Myocyte (in vitro differentiated cells): ENCODE data around the gene RALA. TPM values are rescaled to one million over a fixed set of nuclear protein-coding genes. Genes with fewer than 3 reads are reported as not detected.
A peak's percentile ranks its signal among the peaks of the same experiment; 100 is the strongest.
"Not testable (repeated sequence)": the region's sequence is repeated elsewhere in the genome, so short reads cannot be mapped to it uniquely, and the experiment has no call there.

Experiments
- DNase-seq: peaks from one replicate; pipeline ENCODE4 v3.0.0-alpha.2; 2012; ENCODE audit warnings: low read depth
- total RNA-seq: library from RNA; depleted of rRNA; stranded (reverse); fragments of >200 nt; gene quantifications from 2 replicates; pipeline ENCODE4 v1.2.3, GENCODE V29; 2014

RALA gene
- total RNA-seq, 1 donor from 2014 or later: 17.3 TPM

DNA sequence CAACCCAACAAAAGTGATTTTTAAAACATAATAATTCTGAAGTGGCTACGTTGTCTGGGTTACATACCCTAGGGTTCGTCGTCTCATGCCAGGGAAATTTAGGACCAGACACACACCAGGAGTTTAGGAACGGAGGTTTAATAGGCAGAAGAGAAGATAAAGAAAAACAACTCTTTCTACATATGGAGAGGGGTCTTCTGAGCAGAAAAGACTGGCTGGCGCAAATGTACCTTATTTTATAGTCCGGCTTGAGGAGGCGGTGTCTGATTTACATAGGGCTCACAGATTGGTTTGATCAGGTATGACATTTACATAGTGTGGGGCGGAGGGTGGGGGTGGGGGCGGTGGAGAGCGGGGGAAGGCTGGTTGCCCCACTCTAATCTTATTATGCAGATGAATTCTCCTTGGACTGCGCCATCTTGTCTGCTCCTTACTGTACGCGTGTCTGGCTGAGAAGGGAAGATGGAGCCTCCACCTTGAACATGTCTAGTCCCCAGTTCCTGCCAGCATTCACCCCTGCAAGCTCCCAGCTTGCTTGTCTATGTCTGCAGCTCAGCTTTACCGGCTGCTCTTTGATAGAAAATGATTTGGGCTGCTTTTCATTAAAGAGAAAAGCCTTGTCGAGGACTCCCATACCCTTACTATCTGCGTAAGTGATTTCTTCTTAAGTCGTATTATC, 98.7 kb downstream of the RALA start:
- DNase-seq: no peak

DNA sequence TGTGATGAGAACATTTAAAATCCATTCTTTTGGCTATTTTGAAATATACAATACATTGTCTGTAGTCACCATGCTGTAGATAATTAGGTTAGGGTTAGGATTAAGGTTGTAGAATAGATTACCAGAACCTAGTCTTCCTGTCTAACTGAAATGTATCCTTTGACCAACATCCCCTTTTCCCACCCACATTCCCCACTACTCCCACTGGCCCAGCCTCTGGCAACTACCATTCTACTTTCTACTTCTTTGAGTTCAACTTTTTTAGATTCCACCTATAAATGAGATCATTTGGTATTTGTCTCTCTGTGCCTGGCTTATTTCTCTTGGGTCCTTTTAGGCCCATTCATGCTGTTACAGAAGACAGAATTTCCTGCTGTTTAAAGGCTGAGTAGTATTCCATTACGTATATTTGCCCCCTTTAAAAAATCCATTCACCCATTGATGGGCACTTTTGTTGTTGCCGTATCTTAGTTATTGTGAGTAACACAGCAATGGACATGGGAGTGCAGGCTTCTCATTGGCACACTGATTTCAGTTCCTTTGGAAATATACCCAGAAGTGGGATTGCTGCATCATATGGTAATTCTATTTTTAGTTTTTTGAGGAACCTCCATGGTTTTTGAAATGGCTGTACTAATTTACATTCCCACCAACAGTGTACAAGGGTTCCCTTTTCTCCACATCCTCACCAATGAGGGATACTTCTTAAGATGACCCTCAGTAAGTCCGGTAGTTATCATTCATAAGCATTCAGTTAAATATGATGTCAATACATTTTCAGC, 104.0 kb downstream of the RALA start:
- no peak for DNase-seq

GRCh38 chr7:39732837-39733804, 109.7 kb downstream of the RALA start:
- peak; percentile 98 for DNase-seq

GRCh38 chr7:39733881-39734632, 110.7 kb downstream of the RALA start:
- DNase-seq: no peak

DNA sequence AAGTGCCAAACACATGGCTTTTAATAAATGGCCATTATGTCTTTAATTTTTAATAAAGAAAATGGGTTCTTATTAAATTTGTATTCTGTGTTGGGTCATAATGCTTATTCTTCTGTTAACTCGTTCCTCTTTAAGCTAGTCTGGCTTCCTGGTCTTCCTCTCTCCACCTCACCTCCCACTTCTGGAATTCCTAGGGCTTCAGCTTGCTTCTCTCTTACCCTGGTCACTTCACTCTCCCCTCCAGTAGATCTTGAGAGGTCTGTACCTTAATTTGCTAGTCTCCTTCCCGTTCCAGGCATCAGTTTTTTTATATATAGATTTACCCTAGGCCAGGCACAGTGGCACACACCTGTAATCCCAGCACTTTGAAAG, 111.2 kb downstream of the RALA start:
- no peak for DNase-seq

DNA sequence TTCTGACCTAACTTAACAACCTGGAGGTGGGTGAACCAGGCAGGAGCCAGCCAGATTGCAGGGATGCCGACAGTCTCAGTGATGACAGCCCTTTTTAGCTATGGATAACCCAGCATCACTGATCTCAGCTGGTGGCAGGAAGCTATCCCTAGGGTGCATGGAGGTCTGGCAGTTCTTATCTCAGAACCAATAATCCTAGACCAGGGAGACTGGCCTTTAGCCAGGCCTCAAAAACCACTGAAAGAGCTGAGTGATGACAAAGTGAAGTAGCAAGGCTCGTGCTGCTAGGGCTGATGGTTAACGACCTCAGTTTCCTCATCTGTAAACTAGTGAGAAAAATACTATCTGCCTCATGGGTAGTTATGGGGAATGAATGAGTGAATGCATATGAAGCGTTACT, 112.5 kb downstream of the RALA start:
- peak; percentile 46 for DNase-seq

GRCh38 chr7:39741942-39742623, 118.7 kb downstream of the RALA start:
- peak; percentile 60 for DNase-seq

DNA sequence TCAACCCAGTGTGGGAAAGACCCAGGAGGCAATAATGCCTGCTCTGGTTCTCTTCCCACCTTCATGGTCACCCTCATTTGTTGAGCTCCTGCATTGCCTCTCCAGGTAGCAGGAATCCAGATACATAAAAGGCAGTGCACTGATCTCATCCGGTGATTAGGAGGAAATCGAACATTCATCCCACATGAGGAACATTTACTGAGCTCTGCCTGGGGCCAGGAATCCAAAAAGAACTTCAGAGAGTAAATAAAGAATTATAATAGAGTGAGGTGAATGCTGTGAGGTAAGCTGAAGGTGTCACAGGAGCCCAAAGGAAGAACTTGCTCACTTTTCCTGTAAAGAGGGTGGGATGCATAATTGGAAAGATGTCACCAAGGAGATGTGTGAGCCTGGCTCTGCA, 121.2 kb downstream of the RALA start:
- no peak for DNase-seq

GRCh38 chr7:39745320-39745719, 121.9 kb downstream of the RALA start:
- DNase-seq: no peak

- DNase-seq: peak; percentile 91
Measured at GRCh38 chr7:39746103-39746819, 122.9 kb downstream of the RALA start.

DNA sequence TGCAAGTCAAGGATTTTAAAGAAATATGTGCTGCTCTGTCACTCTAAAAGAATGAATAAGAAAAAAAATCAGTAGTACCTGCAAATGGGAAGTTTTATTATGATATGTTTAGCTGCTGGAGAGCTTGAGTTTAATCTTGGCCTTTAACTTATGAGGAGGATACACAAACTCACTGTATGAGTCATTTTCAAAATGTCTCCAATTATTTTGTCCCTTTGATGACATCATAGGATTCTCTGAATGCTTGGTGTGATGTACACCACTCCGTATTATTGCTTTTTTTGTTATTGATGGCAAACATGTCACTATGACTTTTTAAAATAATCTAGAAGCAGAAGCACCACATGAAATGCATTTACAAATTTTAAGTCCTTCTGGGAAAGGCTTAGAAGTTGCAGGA, 125.8 kb downstream of the RALA start:
- peak; percentile 38 for DNase-seq

- DNase-seq: no peak
Measured at GRCh38 chr7:39749717-39750116, 126.3 kb downstream of the RALA start.

- no peak for DNase-seq
Measured at GRCh38 chr7:39750253-39751077, 127.1 kb downstream of the RALA start.

DNA sequence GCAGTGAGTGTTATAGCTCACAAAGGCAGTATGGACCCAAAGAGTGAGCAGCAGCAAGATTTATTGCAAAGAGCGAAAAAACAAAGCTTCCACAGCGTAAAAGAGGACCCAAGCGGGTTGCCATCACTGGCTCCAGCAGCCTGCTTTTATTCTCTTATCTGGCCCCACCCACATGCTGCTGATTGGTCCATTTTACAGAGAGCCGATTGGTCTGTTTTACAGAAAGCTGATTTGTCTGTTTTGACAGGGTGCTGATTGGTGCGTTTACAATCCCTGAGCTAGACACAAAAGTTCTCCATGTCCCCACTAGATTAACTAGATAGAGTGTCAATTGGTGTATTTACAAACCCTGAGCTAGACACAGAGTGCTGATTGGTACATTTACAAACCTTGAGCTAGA, 129.9 kb downstream of the RALA start:
- not testable (repeated sequence) for DNase-seq

DNA sequence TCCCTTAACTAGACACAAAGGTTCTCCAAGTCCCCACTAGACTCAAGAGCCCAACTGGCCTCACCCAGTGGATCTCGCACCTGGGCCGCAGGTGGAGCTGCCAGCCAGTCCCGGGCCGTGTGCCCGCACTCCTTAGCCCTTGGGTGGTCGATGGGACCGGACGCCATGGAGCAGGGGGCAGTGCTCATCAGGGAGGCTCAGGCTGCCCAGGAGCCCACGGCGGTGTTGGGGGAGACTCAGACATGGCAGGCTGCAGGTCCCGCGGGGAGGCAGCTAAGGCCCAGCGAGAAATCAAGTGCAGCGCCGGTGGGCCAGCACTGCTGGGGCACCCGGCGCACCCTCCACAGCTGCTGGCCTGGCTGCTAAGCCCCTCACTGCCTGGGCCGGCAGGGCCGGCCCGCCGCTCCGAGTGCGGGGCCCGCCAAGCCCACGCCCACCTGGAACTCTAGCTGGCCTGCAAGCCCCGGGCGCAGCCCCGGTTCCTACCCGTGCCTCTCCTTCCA, 130.5 kb downstream of the RALA start:
- no peak for DNase-seq

DNA sequence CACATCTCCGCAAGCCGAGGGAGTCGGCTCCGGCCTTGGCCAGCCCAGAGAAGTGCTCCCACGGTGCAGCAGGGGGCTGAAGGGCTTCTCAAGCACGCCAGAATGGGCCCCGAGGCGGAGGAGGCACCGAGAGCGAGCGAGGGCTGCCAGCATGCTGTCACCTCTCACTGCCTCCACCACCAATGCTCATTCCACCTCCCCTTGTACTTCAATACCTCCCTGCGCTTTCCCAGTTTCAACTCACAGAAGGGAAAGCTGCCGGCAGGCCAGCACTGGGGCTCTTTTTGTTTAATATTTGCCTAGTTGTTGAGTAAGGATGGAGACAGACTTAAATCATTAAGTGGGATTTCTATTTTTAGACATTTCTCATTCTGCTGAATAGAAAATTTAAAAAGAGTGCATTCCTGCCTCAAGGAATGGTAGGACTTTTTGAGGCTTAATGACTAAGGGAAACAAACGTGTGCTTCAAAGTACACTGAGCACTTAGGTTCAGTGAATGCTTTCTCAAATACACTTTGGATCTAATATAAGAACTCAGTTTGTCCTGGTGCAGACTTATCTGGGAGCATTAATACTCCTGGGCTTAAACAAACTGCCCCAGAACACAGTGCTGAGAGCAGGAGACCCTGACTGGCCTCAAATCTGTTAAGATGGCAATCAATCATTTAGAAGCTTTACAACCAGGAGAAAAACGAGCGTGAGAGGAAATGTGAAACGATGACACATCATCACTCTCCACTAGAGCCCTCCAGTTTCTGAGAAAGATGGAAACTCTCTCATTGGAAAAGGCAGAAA, 131.2 kb downstream of the RALA start:
- DNase-seq: peak; percentile 61

GRCh38 chr7:39757604-39758003, 134.2 kb downstream of the RALA start:
- DNase-seq: no peak
